A549 (cell line): ENCODE measurements around the gene HOXA2.

Experiments
- CTCF ChIP-seq: fragments of >200 bp; sonication (Bioruptor Twin); formaldehyde crosslinking; IDR thresholded peaks from 3 replicates; pipeline ENCODE4 v1.5.1; 2016
- HEYL ChIP-seq: fragments of 250-450 bp; sonication (Bioruptor Pico); IDR thresholded peaks from 2 replicates; pipeline ENCODE4 v1.8.0; 2021; ENCODE audit warnings: mild to moderate bottlenecking, moderate library complexity

- no peak for TF ChIP-seq HEYL (CRISPR knock-in tag)
- no peak for TF ChIP-seq CTCF
Observed at GRCh38 chr7:27137640-27138315, 35.3 kb upstream of the HOXA2 start.
